SK-N-SH treated with all-trans-retinoic acid at 6 μM for 48 hours (cell line): Measurements from ENCODE around the gene CRYGB.

Experiments
- ARNTL ChIP-seq: fragments of 450-650 bp; formaldehyde crosslinking; IDR thresholded peaks from 2 replicates; pipeline ENCODE4 v1.5.0; 2020; ENCODE audit warnings: low read depth, mild to moderate bottlenecking, moderate library complexity, borderline replicate concordance
- ZNF8 ChIP-seq: fragments of 450-650 bp; formaldehyde crosslinking; IDR thresholded peaks from 2 replicates; pipeline ENCODE4 v1.5.0; 2020; ENCODE audit warnings: mild to moderate bottlenecking, moderate library complexity

DNA sequence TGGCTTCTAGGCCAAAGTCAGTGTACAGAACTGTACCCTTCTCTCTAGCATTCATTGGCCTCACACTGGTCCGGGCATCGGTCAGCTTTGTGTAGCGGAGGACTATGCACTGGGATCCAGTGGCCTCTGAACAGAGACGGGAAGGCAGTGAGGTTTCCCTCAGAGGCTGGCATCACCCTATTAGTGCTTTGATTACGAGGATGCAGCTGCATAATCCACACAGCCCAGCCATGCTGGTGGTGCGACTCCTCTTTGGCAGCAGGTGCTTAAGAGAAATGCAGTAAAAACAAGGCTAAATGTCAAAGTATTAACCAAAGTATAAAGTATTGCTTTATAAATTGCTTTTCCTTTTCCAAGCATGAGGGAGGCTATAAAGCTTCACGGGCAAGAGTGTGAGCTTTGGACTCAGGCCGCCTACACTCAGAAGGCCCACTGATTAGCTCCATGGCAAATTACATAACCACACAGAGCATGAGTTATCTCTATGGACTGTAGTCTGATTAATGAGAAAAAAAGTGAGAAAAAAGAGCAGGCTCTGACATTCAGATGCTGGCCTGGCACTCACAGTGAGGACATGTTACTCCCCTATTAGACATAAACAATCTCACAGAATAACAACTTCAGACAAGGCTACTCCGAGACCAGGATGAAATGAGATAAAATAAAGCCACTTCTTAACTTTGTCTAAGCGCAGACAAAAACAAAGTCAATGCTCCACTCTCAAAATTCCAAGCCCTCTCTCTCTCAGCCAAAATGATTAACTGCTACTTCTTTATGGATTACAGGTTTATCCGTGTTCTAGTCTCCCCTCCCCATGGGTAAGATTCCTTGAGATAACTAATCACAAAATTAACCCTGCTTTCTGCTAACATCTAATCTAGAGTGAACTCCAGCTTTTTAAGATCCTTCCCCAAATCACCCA, 9.9 kb downstream of the CRYGB start:
- TF ChIP-seq ZNF8 = no peak
- TF ChIP-seq ARNTL (CRISPR knock-in tag) = no peak
